CD4-positive, alpha-beta T cell treated with Interleukin-17A for 1 hour (primary cell): ENCODE results near the gene SLC49A3.
"Not testable (repeated sequence)": the region's sequence is repeated elsewhere in the genome, so short reads cannot be mapped to it uniquely, and the experiment has no call there.

Experiments
- DNase-seq: peaks from one replicate; pipeline ENCODE4 v3.0.0-alpha.2; 2020

SLC49A3 gene

GRCh38 chr4:650951-651883 lies 37.7 kb downstream of the SLC49A3 start:
- DNase-seq, result no peak

DNA sequence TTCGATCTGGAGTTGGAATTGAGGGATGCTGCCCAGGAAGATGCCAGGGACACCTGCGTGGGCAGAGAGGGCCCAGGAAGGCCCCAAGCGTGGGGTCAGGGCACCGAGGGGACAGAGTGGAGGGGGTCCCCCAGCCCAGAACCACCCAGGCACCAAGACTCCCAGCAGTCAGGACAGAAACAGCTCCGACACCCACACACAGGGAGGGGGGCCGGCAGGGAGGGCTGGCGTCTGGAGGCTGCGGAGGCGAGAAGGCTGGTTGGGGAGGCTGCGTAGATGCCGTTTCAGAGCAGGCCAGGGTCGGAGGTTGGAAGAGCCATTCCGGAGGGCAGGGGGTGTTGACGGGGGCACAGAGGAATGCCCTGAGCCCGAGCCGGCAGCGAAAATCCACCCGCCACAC lies 38.5 kb downstream of the SLC49A3 start:
- no peak for DNase-seq

- DNase-seq, result no peak
Measured at GRCh38 chr4:649751-650310, 39.1 kb downstream of the SLC49A3 start.

DNA sequence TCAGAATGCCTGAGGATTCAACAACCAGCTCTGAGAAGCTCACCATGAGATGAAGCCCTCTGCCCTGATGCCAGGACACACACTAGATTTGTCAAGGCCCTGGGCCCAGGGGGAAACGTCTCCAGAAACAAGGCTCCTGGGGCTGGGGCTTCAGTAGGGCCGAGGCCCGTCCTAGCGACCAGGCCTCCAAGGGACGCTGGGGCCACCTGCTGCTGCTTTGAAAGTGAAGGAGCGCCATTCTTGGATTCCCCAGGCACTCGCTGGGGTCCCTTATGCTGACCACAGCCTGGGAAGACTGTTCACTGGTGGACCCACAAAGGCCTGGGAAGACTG lies 39.7 kb downstream of the SLC49A3 start:
- DNase-seq, result no peak

GRCh38 chr4:648579-649292 lies 40.2 kb downstream of the SLC49A3 start:
- no peak for DNase-seq

- DNase-seq, result no peak
Measured at GRCh38 chr4:647481-647880, 41.5 kb downstream of the SLC49A3 start.

DNA sequence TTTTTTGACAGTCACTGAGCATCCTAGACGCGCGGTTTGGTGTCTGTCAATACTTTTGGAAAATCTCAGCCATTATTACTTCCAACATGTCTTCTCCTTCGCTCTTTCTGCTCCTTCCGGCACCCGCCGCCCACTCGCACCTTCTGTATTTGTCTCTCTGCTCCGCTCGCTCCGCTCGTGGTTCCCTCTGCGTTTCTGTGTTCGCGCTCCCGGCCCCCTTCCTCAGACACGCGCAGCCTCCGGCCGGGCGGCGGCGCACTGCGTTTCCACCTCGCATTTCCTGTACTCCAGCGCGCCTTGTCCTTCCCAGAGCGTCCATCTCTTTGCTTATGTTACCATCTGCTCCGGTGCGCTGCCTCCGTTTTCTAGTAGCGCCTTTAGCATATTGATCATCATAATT lies 42.5 kb downstream of the SLC49A3 start:
- no peak for DNase-seq

DNA sequence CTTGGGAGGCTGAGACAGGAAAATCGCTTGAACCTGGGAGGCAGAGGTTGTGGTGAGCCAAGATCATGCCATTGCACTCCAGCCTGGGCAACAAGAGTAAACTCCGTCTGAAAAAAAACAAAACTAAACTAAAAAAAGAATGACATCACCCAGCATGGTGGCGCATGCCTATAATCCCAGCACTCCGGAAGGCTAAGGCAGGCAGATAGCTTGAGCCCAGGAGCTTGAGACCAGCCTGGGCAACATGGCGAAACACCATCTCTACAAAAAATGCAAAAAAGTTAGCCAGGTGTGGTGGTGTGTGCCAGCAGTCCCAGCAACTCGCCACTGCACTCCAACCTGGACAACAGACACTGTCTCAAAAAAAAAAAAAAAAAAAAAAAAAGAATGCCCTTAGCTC lies 46.6 kb downstream of the SLC49A3 start:
- DNase-seq, result not testable (repeated sequence)

DNA sequence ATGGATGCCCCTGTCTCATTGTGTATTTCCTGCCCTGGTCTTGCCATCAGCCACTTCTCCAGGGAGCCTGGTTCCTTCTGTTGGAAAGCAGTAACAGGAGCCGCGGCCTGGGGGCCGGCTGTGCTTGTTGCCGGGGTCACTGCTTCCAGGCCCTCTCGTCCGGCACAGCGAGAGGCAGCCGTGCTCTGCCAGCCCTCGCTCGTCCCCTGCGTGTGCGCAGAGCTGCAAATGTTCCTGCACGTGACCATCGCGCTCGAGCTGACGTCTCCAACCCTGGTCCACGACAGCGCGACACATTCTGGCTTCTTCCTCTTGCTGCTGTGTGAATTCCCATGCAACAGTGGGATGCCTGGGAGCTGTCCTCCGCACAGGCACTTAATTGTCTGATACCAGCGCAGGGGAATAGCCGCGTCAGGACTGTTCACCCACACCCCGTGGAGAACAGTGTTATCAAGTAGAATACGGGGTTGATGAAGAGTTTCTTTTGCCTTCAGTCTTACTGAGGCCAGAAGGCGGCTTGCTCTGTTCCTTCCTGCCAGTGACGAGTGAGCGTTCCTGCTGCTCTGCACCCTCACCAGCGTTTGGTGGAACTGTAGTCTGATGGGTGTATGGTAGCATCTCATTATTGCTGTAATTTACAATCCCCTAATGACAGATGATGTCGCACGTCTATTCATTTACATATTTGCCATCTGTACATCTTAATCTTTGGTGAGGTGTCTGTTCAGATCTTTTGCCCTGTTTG lies 51.2 kb downstream of the SLC49A3 start:
- no peak for DNase-seq

DNA sequence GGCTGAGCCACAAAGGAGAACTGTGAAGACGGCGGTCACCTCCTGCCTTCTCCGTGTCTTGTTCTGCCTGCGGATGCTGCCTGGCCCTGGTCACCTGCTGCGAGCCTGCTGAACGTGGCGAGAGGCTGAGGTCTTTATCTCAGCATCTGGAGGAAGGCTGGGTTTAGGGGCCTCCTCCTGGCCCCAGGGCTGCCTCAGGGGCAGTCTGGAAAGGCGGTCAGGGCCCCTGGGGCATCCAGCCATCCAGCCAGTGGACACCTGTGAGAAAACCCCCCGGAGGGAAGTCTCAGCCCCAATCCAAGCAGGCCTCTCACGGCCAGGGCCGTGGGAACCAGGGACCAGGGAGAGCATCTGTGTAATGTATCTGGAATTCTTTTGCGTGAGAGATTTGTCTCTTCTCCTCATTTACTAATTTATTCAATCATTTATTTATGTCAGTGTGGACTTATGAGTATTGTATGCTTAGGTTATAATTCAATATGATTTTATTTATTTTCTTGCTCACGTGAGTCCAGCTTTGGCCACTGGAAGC lies 52.3 kb downstream of the SLC49A3 start:
- no peak for DNase-seq

GRCh38 chr4:635851-636627 lies 52.9 kb downstream of the SLC49A3 start:
- DNase-seq, result no peak

DNA sequence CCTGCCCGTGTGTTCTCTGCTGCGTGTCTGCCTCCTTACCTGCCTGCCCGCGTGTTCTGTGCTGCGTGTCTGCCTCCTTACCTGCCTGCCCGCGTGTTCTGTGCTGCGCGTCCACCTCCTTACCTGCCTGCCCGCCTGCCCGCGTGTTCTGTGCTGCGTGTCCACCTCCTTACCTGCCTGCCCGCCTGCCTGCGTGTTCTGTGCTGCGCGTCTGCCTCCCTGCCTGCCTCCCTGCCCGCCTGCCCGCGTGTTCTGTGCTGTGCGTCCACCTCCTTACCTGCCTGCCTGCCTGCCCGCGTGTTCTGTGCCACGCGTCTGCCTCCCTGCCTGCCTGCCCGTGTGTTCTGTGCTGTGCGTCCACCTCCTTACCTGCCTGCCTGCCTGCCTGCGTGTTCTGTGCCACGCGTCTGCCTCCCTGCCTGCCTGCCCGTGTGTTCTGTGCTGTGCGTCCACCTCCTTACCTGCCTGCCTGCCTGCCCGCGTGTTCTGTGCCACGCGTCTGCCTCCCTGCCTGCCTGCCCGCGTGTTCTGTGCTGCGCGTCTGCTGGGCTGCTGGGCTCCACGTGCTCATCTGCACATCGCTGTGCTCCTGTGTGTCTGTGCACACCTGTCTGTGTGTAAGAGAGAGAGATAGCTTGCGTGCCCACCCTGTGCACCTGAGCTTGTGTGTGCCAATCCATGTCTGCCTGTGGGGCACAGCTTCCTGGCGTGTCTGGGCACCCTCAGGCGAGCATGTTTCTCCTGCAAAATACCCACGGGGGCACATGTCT lies 53.7 kb downstream of the SLC49A3 start:
- not testable (repeated sequence) for DNase-seq

DNA sequence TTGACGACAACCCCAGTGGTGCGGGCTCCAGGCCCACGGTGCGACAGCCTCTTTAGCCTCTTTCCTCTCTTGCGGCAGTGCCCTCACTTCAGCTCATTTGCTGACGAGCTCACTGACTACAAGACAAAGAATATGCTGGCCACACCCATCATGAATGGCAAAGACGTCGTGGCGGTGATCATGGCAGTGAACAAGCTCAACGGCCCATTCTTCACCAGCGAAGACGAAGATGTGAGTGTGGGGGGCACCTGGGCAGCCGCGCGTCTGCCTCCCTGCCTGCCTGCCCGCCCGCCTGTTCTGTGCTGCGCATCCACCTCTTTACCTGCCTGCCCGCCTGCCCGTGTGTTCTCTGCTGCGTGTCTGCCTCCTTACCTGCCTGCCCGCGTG lies 54.4 kb downstream of the SLC49A3 start:
- DNase-seq, result no peak

- no peak for DNase-seq
Measured at GRCh38 chr4:633976-634598, 54.9 kb downstream of the SLC49A3 start.

GRCh38 chr4:633406-633805 lies 55.5 kb downstream of the SLC49A3 start:
- no peak for DNase-seq

- no peak for DNase-seq
Measured at GRCh38 chr4:632926-633325, 56.0 kb downstream of the SLC49A3 start.

- no peak for DNase-seq
Measured at GRCh38 chr4:632196-632790, 56.7 kb downstream of the SLC49A3 start.
